Astrocyte (in vitro differentiated cells and primary cell): Measurements from ENCODE around the gene PRKAR2B. TPM values are rescaled to one million over a fixed set of nuclear protein-coding genes. Genes with fewer than 3 reads are reported as not detected.
A peak's percentile ranks its signal among the peaks of the same experiment; 100 is the strongest.

Source experiments
- DNase-seq: peaks from one replicate; pipeline ENCODE4 v3.0.0-alpha.2; 2010; ENCODE audit warnings: low read depth
- FAIRE-seq: peaks from 2 replicates; lab custom pipeline; 2011; peaks lifted over from hg19 to GRCh38; lab: Jason Lieb, UNC
- H2AFZ ChIP-seq: 2 replicates; pipeline ENCODE4 v1.6.0; 2012; ENCODE audit warnings: low read depth, low read length, inconsistent platforms
- H3K27ac ChIP-seq: 2 replicates; pipeline ENCODE4 v1.5.1; 2011; ENCODE audit warnings: low read depth, low read length, inconsistent platforms
- H3K27me3 ChIP-seq: 2 replicates; pipeline ENCODE4 v1.6.0; 2011; ENCODE audit warnings: low read length, inconsistent platforms; ENCODE audit not compliant: insufficient read depth
- H3K36me3 ChIP-seq: 2 replicates; pipeline ENCODE4 v1.5.1; 2011; ENCODE audit warnings: low read length, inconsistent platforms; ENCODE audit not compliant: insufficient read depth
- H3K4me1 ChIP-seq: 2 replicates; pipeline ENCODE4 v1.5.1; 2011; ENCODE audit warnings: low read length, inconsistent platforms; ENCODE audit not compliant: insufficient read depth
- H3K4me2 ChIP-seq: 2 replicates; pipeline ENCODE4 v1.6.0; 2012; ENCODE audit warnings: low read length, inconsistent platforms
- H3K4me3 ChIP-seq: 2 replicates; pipeline ENCODE4 v1.5.1; 2011; ENCODE audit warnings: low read depth, mild to moderate bottlenecking, low read length, inconsistent platforms; ENCODE audit not compliant: insufficient read depth
- H3K79me2 ChIP-seq: 2 replicates; pipeline ENCODE4 v1.6.0; 2012; ENCODE audit warnings: mild to moderate bottlenecking, low read length, inconsistent platforms; ENCODE audit not compliant: insufficient read depth
- H3K9ac ChIP-seq: 2 replicates; pipeline ENCODE4 v1.6.0; 2012; ENCODE audit warnings: mild to moderate bottlenecking, low read length, inconsistent platforms
- H3K9me3 ChIP-seq: 2 replicates; pipeline ENCODE4 v1.5.1; 2012; ENCODE audit warnings: low read depth, mild to moderate bottlenecking, low read length, inconsistent platforms; ENCODE audit not compliant: insufficient read depth
- H4K20me1 ChIP-seq: 2 replicates; pipeline ENCODE4 v1.6.0; 2012; ENCODE audit warnings: low read length, inconsistent platforms; ENCODE audit not compliant: insufficient read depth
- H3K27ac Mint-ChIP-seq: one replicate; pipeline ENCODE4 v1.8.0; 2021; ENCODE audit warnings: mild to moderate bottlenecking, mixed read lengths; ENCODE audit not compliant: unreplicated experiment
- H3K27me3 Mint-ChIP-seq: one replicate; pipeline ENCODE4 v1.8.0; 2021; ENCODE audit warnings: low read depth, mixed read lengths; ENCODE audit not compliant: unreplicated experiment
- H3K36me3 Mint-ChIP-seq: one replicate; pipeline ENCODE4 v1.8.0; 2021; ENCODE audit warnings: low read depth, mixed read lengths; ENCODE audit not compliant: unreplicated experiment
- H3K4me1 Mint-ChIP-seq: one replicate; pipeline ENCODE4 v1.8.0; 2021; ENCODE audit warnings: low read depth, mixed read lengths; ENCODE audit not compliant: unreplicated experiment
- H3K4me3 Mint-ChIP-seq: one replicate; pipeline ENCODE4 v1.8.0; 2021; ENCODE audit warnings: mild to moderate bottlenecking, moderate library complexity, mixed read lengths; ENCODE audit not compliant: unreplicated experiment
- H3K9me3 Mint-ChIP-seq: one replicate; pipeline ENCODE4 v1.8.0; 2021; ENCODE audit warnings: mild to moderate bottlenecking, mixed read lengths; ENCODE audit not compliant: unreplicated experiment
- EZH2 ChIP-seq: IDR thresholded peaks from 2 replicates; pipeline ENCODE4 v1.6.1; 2012; ENCODE audit warnings: mild to moderate bottlenecking, low read length, inconsistent platforms; ENCODE audit not compliant: insufficient read depth
- total RNA-seq: library from RNA; stranded (reverse); gene quantifications from 2 replicates; pipeline ENCODE4 v1.2.1, GENCODE V29; 2021
- TF ChIP-seq, protein P1 (sequence below): IDR thresholded peaks from 2 replicates; pipeline ENCODE4 v1.5.1; 2011; ENCODE audit warnings: low read depth, mild to moderate bottlenecking, inconsistent platforms, low read length, moderate library complexity; ENCODE audit not compliant: insufficient read depth

The PRKAR2B gene
- total RNA-seq, 1 donor from 2014 or later = 7.6 TPM

DNA sequence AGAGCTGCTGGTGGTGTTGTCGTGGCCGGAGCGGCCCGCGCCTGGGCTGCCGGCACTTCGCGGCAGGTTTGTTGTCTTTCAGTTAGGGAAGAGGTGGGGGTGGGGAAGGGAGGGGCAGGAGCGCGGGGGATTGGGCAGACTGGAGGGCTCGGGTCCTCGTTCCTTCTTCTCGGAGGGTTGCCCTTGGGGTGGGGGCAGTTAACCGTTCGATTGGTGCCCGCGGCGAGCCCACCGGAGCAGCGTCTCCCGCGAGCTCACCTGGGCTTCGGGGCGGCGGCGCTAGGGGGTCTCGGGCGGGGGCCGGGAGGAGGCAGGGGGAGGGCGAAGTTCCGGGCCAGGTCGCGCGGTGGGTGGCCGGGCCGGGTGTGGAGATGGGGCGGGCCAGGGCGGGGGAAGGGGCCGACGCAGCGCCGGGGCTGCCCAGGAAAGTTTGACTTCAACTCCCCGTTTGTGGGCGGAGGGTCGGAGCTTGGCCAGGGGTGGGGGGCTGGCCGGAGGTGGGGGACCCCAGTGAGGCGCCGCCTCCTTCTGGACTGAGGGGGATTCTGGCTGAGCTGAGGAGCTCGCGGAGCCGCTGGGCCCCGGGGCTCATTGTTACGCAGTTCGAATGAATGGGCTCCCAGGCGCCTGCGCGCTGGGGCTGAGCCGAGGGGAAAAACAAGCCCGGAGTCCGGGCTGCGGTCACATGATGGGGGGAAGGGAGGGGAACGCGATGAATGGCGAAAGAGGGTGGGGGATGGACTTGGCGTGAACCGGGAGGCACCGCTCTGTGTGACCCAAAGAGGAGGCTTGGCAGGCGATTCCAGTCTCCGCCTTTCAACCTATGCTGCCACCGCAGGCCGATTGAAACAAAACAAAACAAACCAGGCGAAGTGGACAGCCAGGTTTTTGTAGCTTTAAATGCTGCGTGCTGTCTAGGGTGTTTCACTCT, 124.9 kb downstream of the PRKAR2B start:
- H3K36me3 ChIP-seq = no peaks in the 10 kb centered on the region
- peak overlapping the region; percentile 98 for H3K27ac ChIP-seq
- H3K9me3 Mint-ChIP-seq = no peaks in the 10 kb centered on the region
- peaks cover 43% of the 10 kb centered on the region for H3K79me2 ChIP-seq
- peak overlapping the region; percentile 90 for H3K4me2 ChIP-seq
- FAIRE-seq = peak; percentile 52
- no peaks in the 10 kb centered on the region for H3K27me3 Mint-ChIP-seq
- no peaks in the 10 kb centered on the region for H3K36me3 Mint-ChIP-seq
- TF ChIP-seq, protein P1, sequence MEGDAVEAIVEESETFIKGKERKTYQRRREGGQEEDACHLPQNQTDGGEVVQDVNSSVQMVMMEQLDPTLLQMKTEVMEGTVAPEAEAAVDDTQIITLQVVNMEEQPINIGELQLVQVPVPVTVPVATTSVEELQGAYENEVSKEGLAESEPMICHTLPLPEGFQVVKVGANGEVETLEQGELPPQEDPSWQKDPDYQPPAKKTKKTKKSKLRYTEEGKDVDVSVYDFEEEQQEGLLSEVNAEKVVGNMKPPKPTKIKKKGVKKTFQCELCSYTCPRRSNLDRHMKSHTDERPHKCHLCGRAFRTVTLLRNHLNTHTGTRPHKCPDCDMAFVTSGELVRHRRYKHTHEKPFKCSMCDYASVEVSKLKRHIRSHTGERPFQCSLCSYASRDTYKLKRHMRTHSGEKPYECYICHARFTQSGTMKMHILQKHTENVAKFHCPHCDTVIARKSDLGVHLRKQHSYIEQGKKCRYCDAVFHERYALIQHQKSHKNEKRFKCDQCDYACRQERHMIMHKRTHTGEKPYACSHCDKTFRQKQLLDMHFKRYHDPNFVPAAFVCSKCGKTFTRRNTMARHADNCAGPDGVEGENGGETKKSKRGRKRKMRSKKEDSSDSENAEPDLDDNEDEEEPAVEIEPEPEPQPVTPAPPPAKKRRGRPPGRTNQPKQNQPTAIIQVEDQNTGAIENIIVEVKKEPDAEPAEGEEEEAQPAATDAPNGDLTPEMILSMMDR = no peak
- no peak for TF ChIP-seq EZH2
- H3K4me1 Mint-ChIP-seq = peaks cover 17% of the 10 kb centered on the region
- H3K9me3 ChIP-seq = no peaks in the 10 kb centered on the region
- peak overlapping the region; percentile 49 for H2AFZ ChIP-seq
- H3K4me3 Mint-ChIP-seq = peak overlapping the region; percentile 89
- H4K20me1 ChIP-seq = peaks cover 37% of the 10 kb centered on the region
- no peaks in the 10 kb centered on the region for H3K27me3 ChIP-seq
- peaks cover 1% of the 10 kb centered on the region for H3K4me1 ChIP-seq
- DNase-seq = peak; percentile 86
- H3K9ac ChIP-seq = peak overlapping the region; percentile 99
- H3K27ac Mint-ChIP-seq = peak overlapping the region; percentile 99
- H3K4me3 ChIP-seq = peak overlapping the region; percentile 88

DNA sequence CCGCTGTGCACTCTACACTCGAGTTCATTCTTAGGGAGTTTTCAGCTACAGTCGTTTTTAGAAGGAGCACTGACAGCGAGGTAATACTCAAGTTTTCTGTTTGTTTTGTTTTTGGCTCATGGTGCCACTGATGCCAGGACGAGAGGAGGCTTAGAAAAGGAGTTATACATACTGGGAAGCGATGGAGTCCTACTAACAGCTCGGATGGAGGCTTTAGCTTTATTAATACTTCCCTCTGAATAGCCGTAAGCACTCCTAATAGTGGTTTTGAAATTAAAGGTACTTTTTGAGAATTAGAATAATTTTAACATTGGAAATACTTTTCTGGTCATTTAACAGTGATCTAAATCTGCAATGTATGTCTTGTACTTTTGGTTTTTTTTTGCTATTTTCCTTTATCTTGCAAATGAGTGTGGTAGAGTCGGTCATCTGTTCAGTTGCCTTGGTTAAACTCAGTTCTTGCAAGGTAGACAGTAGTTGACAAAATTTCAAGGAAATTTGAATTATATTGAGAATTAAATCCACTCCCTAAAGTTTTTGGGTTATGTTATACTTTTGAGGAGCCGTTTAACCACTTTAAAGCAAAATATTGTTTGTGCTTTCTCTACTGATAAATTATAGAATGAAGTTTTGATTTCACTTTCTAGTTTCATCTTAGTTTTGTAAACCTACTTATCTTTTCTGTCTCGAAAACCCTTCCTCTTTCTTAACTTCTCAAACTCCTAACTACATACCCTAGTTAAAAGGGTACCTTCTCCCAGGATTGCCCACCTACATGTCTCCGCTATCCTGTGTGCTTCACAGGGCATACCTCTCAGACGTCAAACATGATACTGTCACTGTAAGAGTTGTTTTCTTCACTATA, 125.8 kb downstream of the PRKAR2B start:
- Histone ChIP-seq H2AFZ (peak overlapping the region; percentile 49), H3K4me1 (no peaks in the 10 kb centered on the region), H3K4me2 (peak overlapping the region; percentile 90), H3K79me2 (peaks cover 52% of the 10 kb centered on the region), H3K27me3 (no peaks in the 10 kb centered on the region), H3K9me3 (no peaks in the 10 kb centered on the region), H3K36me3 (no peaks in the 10 kb centered on the region), H4K20me1 (peaks cover 45% of the 10 kb centered on the region), H3K9ac (peak overlapping the region; percentile 99), H3K27ac (peak overlapping the region; percentile 98), H3K4me3 (peak overlapping the region; percentile 88)
- Mint-ChIP-seq H3K4me3 (peak overlapping the region; percentile 89), H3K9me3 (no peaks in the 10 kb centered on the region), H3K27me3 (no peaks in the 10 kb centered on the region), H3K4me1 (peaks cover 26% of the 10 kb centered on the region), H3K27ac (peak overlapping the region; percentile 91), H3K36me3 (no peaks in the 10 kb centered on the region)
- TF ChIP-seq, protein P1 = no peak
- no peak for TF ChIP-seq EZH2
- FAIRE-seq (no peak), DNase-seq (no peak)
